Natural killer cell (primary cell): ENCODE data around the gene HCK. TPM values are rescaled to one million over a fixed set of nuclear protein-coding genes. Genes with fewer than 3 reads are reported as not detected.

ENCODE experiments used
- ATAC-seq, 3 donors: fragments of 150-1000 bp in 2 of 3; fragments of 200-7000 bp in 1 of 3; cut with Tn5 transposase; 1 replicate in 1 of 3; 2 replicates in 2 of 3; pipeline ENCODE4 v1.10.0; 2021; ENCODE audit warnings: mild to moderate bottlenecking in 2 of 3, moderate library complexity in 2 of 3
- DNase-seq, 2 donors: peaks; one replicate each; pipeline versions ENCODE4 v3.0.0 to v3.0.0-alpha.2; 2013 to 2021; ENCODE audit warnings: mixed read lengths in 1 of 2
- H3K27ac ChIP-seq: one replicate; pipeline ENCODE4 v1.5.1; 2013; ENCODE audit warnings: mild to moderate bottlenecking, low read length
- H3K27me3 ChIP-seq: one replicate; pipeline ENCODE4 v1.6.1; 2013; ENCODE audit warnings: low read length; ENCODE audit not compliant: control insufficient read depth, insufficient read depth
- H3K36me3 ChIP-seq: one replicate; pipeline ENCODE4 v1.6.1; 2013; ENCODE audit warnings: low read length; ENCODE audit not compliant: control insufficient read depth, insufficient read depth
- H3K4me1 ChIP-seq: one replicate; pipeline ENCODE4 v1.6.1; 2013; ENCODE audit warnings: low read length; ENCODE audit not compliant: control insufficient read depth, insufficient read depth
- H3K4me3 ChIP-seq: one replicate; pipeline ENCODE4 v1.5.1; 2013; ENCODE audit warnings: low read length
- H3K9me3 ChIP-seq: one replicate; pipeline ENCODE4 v1.6.1; 2013; ENCODE audit warnings: low read length; ENCODE audit not compliant: control insufficient read depth, insufficient read depth
- H3K27ac Mint-ChIP-seq, 2 donors: one replicate each; pipeline ENCODE4 v1.8.0; 2022; ENCODE audit warnings: mild to moderate bottlenecking in 2 of 2, mixed read lengths in 2 of 2, moderate library complexity in 1 of 2
- H3K27me3 Mint-ChIP-seq, 2 donors: one replicate each; pipeline ENCODE4 v1.8.0; 2022; ENCODE audit warnings: low read depth in 2 of 2, mixed read lengths in 2 of 2
- H3K36me3 Mint-ChIP-seq: one replicate; pipeline ENCODE4 v1.8.0; 2022; ENCODE audit warnings: mixed read lengths
- H3K4me1 Mint-ChIP-seq, 2 donors: one replicate each; pipeline ENCODE4 v1.8.0; 2022; ENCODE audit warnings: mixed read lengths in 2 of 2
- H3K4me3 Mint-ChIP-seq: one replicate; pipeline ENCODE4 v1.8.0; 2022; ENCODE audit warnings: mild to moderate bottlenecking, moderate library complexity, mixed read lengths
- H3K9me3 Mint-ChIP-seq, 2 donors: one replicate each; pipeline ENCODE4 v1.8.0; 2022; ENCODE audit warnings: mixed read lengths in 2 of 2
- WGBS: methylation state at CpG from one replicate; pipeline ENCODE4 v1.1.7; 2013; ENCODE audit warnings: missing lambda C conversion rate; ENCODE audit not compliant: insufficient coverage; 5-methylcytosine and 5-hydroxymethylcytosine counted together
- intact Hi-C: fragments of 100-400 bp; cut with micrococcal nuclease; formaldehyde crosslinking; loops from one replicate; pipeline ENCODE4 v1.14.2; 2022
- total RNA-seq, 4 donors: library from RNA; stranded (reverse); fragments of 120-200 nt in 1 of 4; gene quantifications; one replicate each; pipeline versions ENCODE4 v1.2.3 to v1.2.4, GENCODE V29; 2013 to 2022
- TF ChIP-seq, protein P1 (sequence below): fragments of 200-600 bp; IDR thresholded peaks from one replicate; pipeline ENCODE4 v1.8.0; 2022; ENCODE audit warnings: antibody characterized with exemption

Gene HCK
- total RNA-seq, 3 donors from 2014 or later (not counting 1 experiment from before 2014, with no cell fraction given): 6.3 to 31.6 (median 12.4) TPM

DNA sequence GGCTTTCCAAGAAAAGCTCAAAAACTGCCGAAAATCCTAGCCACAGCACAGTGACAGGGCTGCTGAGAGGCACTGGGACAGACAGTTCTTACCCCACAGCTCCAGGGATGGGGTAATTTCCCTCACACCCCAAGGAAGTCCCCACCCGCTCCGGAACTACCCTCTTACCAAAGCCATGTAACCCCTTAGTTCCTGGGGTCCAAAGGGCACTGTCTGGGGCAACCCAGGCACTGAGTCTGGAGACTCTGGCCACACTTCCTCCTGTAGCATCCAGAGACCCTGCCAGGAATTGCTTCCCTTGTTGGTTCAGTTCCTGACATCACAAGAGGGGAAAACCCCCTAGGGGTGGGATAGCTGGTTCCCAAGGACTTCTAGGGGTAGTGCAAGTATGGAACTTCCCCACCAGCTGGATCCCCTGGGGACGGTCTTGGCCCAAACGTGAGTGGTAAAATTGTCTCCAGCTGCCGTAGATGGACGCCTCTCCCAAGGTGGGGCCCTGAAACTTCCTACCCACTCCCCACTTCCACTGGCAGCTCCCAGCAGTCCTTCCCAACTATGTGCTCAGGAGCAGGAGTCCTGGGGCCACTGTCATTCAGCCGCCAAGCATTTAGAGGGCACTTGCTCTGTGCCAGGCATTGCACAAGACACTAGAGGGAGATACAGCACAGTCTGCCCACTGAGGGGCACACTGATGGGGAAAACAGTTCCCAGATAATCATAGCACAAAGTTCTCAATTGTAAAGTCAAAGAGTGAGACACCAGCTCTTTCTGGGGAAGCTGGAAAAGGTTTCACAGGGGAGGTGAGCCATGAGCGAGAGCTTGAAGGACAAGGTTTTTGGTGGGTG is 17.2 kb upstream of the HCK start:
- H3K36me3 ChIP-seq: no peaks in the 10 kb centered on the region
- H3K4me3 ChIP-seq: no peak overlapping the region
- intact Hi-C loops: loop anchor here (5.0 kb wide), 1 partner anchor 617 kb away; no protein-coding TSS in a partner anchor
- ATAC-seq (peak in 1 of 3 donors; percentile 61), DNase-seq (peak in 1 of 2 donors; percentile 10)
- Mint-ChIP-seq H3K27me3 (peaks cover 30 to 47% of the 10 kb centered on the region in 2 donors), H3K4me1 (no peaks in the 10 kb centered on the region), H3K9me3 (no peaks in the 10 kb centered on the region), H3K27ac (no peak overlapping the region), H3K36me3 (no peaks in the 10 kb centered on the region), H3K4me3 (no peak overlapping the region)
- H3K27me3 ChIP-seq: peaks cover 11% of the 10 kb centered on the region
- TF ChIP-seq, protein P1, sequence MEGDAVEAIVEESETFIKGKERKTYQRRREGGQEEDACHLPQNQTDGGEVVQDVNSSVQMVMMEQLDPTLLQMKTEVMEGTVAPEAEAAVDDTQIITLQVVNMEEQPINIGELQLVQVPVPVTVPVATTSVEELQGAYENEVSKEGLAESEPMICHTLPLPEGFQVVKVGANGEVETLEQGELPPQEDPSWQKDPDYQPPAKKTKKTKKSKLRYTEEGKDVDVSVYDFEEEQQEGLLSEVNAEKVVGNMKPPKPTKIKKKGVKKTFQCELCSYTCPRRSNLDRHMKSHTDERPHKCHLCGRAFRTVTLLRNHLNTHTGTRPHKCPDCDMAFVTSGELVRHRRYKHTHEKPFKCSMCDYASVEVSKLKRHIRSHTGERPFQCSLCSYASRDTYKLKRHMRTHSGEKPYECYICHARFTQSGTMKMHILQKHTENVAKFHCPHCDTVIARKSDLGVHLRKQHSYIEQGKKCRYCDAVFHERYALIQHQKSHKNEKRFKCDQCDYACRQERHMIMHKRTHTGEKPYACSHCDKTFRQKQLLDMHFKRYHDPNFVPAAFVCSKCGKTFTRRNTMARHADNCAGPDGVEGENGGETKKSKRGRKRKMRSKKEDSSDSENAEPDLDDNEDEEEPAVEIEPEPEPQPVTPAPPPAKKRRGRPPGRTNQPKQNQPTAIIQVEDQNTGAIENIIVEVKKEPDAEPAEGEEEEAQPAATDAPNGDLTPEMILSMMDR: no peak
- WGBS: 64% methylated on average over 9 of the region's 9 CpGs
- H3K4me1 ChIP-seq: peaks cover 14% of the 10 kb centered on the region
- peaks cover 4% of the 10 kb centered on the region for H3K9me3 ChIP-seq
- H3K27ac ChIP-seq: peak overlapping the region; percentile 15

DNA sequence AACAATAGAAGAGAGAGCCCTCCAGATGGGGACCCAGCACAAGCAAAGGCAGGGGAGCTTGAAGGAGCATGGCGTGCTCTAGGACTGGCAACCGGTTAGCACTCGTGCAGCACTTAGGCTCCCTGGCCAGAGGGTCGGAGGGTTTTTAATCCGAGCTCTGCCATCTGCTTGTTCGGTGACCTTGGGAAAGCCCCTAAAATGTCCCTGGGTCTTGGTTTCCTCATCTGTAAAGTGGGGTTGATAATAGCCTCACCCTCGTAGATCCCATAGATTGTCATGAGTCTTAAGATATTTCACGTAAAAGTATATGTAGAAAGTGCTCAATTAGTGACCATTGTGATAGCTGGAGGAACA is 16.6 kb upstream of the HCK start:
- no peaks in the 10 kb centered on the region for H3K36me3 ChIP-seq
- ATAC-seq (no peak), DNase-seq (no peak)
- Mint-ChIP-seq H3K27me3 (peaks cover 32 to 42% of the 10 kb centered on the region in 2 donors), H3K27ac (no peak overlapping the region), H3K4me1 (no peaks in the 10 kb centered on the region), H3K4me3 (no peak overlapping the region), H3K9me3 (no peaks in the 10 kb centered on the region), H3K36me3 (no peaks in the 10 kb centered on the region)
- H3K27me3 ChIP-seq: peaks cover 11% of the 10 kb centered on the region
- intact Hi-C loops: no loop called here
- no peak overlapping the region for H3K4me3 ChIP-seq
- H3K4me1 ChIP-seq: peaks cover 17% of the 10 kb centered on the region
- TF ChIP-seq, protein P1: no peak
- WGBS: 81% methylated on average over 8 of the region's 8 CpGs
- H3K27ac ChIP-seq: no peak overlapping the region
- H3K9me3 ChIP-seq: peaks cover 4% of the 10 kb centered on the region

DNA sequence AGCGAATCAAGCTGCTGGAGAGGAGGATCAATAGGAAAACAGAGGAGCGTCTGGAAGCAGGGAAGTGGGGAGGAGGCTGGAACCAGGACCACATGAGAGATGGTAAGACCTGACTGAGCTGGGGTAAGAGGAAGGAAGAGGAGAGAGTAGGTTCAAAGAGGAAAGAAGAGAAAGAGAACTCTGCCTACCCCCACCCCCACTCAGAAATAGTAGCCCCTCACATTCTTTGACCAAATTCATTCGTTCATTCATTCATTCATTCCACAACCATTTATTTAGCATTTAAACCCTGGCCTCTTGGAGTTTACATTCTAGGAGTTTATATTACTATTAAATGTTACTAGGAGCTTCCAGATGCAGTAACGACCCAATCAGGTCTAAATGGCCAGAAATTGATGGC is 15.8 kb upstream of the HCK start:
- TF ChIP-seq, protein P1: no peak
- intact Hi-C loops: no loop called here

More for the DNA sequence above, 15.8 kb upstream of the HCK start:
- DNase-seq (no peak), ATAC-seq (no peak)
- Histone ChIP-seq H3K27ac (no peak overlapping the region), H3K9me3 (peaks cover 4% of the 10 kb centered on the region), H3K27me3 (peaks cover 5% of the 10 kb centered on the region), H3K4me1 (peaks cover 19% of the 10 kb centered on the region), H3K36me3 (no peaks in the 10 kb centered on the region), H3K4me3 (no peak overlapping the region)
- Mint-ChIP-seq H3K4me3 (no peak overlapping the region), H3K36me3 (no peaks in the 10 kb centered on the region), H3K4me1 (no peaks in the 10 kb centered on the region), H3K27ac (no peak overlapping the region), H3K9me3 (no peaks in the 10 kb centered on the region), H3K27me3 (peaks cover 39 to 50% of the 10 kb centered on the region in 2 donors)
- WGBS: 80% methylated on average over 3 of the region's 4 CpGs
